GM21619 (cell line): ENCODE measurements around the gene IPO4.
"Not testable (repeated sequence)": the region's sequence is repeated elsewhere in the genome, so short reads cannot be mapped to it uniquely, and the experiment has no call there.

Experiments
- ATAC-seq: cut with Tn5 transposase; IDR thresholded peaks from one replicate; pipeline ENCODE4 v1.9.1; 2021; ENCODE audit not compliant: unreplicated experiment

The IPO4 gene

GRCh38 chr14:24188251-24189058 is at the start of gene IPO4:
IPO4 (minus strand) TSS chr14:24188816; CDS start chr14:24188787, 29 bp downstream.
- ATAC-seq: peak; percentile 89

GRCh38 chr14:24238123-24238522 is 49.5 kb upstream of the IPO4 start:
- no peak for ATAC-seq

- ATAC-seq: no peak
These were observed 48.9 kb upstream of the IPO4 start for GRCh38 chr14:24237463-24237955.

- ATAC-seq: no peak
These were observed 48.3 kb upstream of the IPO4 start for GRCh38 chr14:24236689-24237462.

- no peak for ATAC-seq
These were observed 47.4 kb upstream of the IPO4 start for GRCh38 chr14:24235804-24236688.

- no peak for ATAC-seq
These were observed 45.7 kb upstream of the IPO4 start for GRCh38 chr14:24234095-24235005.

GRCh38 chr14:24233538-24233866 is 44.9 kb upstream of the IPO4 start:
- ATAC-seq: no peak

GRCh38 chr14:24232645-24233537 is 44.3 kb upstream of the IPO4 start, which contains the start of gene GMPR2:
GMPR2 (plus strand) TSS chr14:24232929; CDS start chr14:24233254, 325 bp downstream.
- ATAC-seq: peak; percentile 58

GRCh38 chr14:24232121-24232644 is 43.6 kb upstream of the IPO4 start, which contains the start of gene NEDD8:
NEDD8 (minus strand) TSS chr14:24232367; CDS start chr14:24232267, 100 bp downstream.
- ATAC-seq: peak; percentile 74

GRCh38 chr14:24231263-24232120 is 42.9 kb upstream of the IPO4 start:
- ATAC-seq: peak; percentile 16

GRCh38 chr14:24228902-24229301 is 40.3 kb upstream of the IPO4 start:
- no peak for ATAC-seq

GRCh38 chr14:24226473-24226872 is 37.9 kb upstream of the IPO4 start:
- ATAC-seq: no peak

- ATAC-seq: no peak
These were observed 36.0 kb upstream of the IPO4 start for GRCh38 chr14:24224618-24225071.

GRCh38 chr14:24222987-24223386 is 34.4 kb upstream of the IPO4 start:
- not testable (repeated sequence) for ATAC-seq

- ATAC-seq: no peak
These were observed 30.9 kb upstream of the IPO4 start for GRCh38 chr14:24219521-24219920.

- no peak for ATAC-seq
These were observed 30.5 kb upstream of the IPO4 start for GRCh38 chr14:24219080-24219479.

- not testable (repeated sequence) for ATAC-seq
These were observed 28.3 kb upstream of the IPO4 start for GRCh38 chr14:24216876-24217275.

GRCh38 chr14:24216345-24216699 is 27.7 kb upstream of the IPO4 start:
- no peak for ATAC-seq
